Ishikawa (cell line): ENCODE measurements around the gene BRWD1.

ENCODE experiments used
- CEBPB ChIP-seq: IDR thresholded peaks from 2 replicates; pipeline ENCODE4 v1.6.1; 2012
- FOXM1 ChIP-seq: IDR thresholded peaks from 2 replicates; pipeline ENCODE4 v1.6.1; 2012; ENCODE audit warnings: low read depth, borderline replicate concordance

- TF ChIP-seq FOXM1 (no peak), CEBPB (no peak)
Measured at GRCh38 chr21:39186676-39187075, 126.8 kb downstream of the BRWD1 start.
